ENCODE data around the gene SLC25A48.
"Not testable (repeated sequence)": the region's sequence is repeated elsewhere in the genome, so short reads cannot be mapped to it uniquely, and the experiment has no call there.

Gene SLC25A48

GRCh38 chr5:135831439-135831838 is 3.0 kb upstream of the SLC25A48 start:
- DNase-seq (ENCODE audit: low read depth): no peak
- Histone ChIP-seq H3K9me3 (ENCODE audit: control insufficient read depth, low read length) (no peaks in the 10 kb centered on the region), H3K27me3 (replicated peaks; ENCODE audit: control insufficient read depth, insufficient read depth, low read length) (peaks cover 90% of the 10 kb centered on the region)

GRCh38 chr5:135831851-135832555 is 2.5 kb upstream of the SLC25A48 start:
- no peaks in the 10 kb centered on the region for H3K9me3 ChIP-seq (ENCODE audit: control insufficient read depth, low read length)
- no peak overlapping the region for H3K4me3 ChIP-seq (ENCODE audit: low read length)
- H3K27me3 ChIP-seq (replicated peaks; ENCODE audit: control insufficient read depth, insufficient read depth, low read length): peaks cover 91% of the 10 kb centered on the region
- no peak for DNase-seq (ENCODE audit: low read depth)
- peaks cover 4% of the 10 kb centered on the region for H3K4me1 ChIP-seq (ENCODE audit: control insufficient read depth, insufficient read depth, low read length)
- no peaks in the 10 kb centered on the region for H3K36me3 ChIP-seq (ENCODE audit: control insufficient read depth, insufficient read depth, low read length, severe bottlenecking)
- no peak overlapping the region for H3K9ac ChIP-seq (ENCODE audit: low read length)

More at GRCh38 chr5:135831439-135831838, 3.0 kb upstream of the SLC25A48 start:
- Histone ChIP-seq H3K9ac (ENCODE audit: low read length) (no peak overlapping the region), H3K4me1 (ENCODE audit: control insufficient read depth, insufficient read depth, low read length) (peaks cover 4% of the 10 kb centered on the region), H3K4me3 (ENCODE audit: low read length) (no peak overlapping the region), H3K36me3 (ENCODE audit: control insufficient read depth, insufficient read depth, low read length, severe bottlenecking) (no peaks in the 10 kb centered on the region)

GRCh38 chr5:135832941-135833920 is 1.2 kb upstream of the SLC25A48 start:
- no peak for DNase-seq (ENCODE audit: low read depth)
- H3K9ac ChIP-seq (ENCODE audit: low read length): no peak overlapping the region
- peaks cover 90% of the 10 kb centered on the region for H3K27me3 ChIP-seq (replicated peaks; ENCODE audit: control insufficient read depth, insufficient read depth, low read length)
- H3K9me3 ChIP-seq (ENCODE audit: control insufficient read depth, low read length): peaks cover 6% of the 10 kb centered on the region
- H3K4me1 ChIP-seq (ENCODE audit: control insufficient read depth, insufficient read depth, low read length): peaks cover 4% of the 10 kb centered on the region
- no peak overlapping the region for H3K4me3 ChIP-seq (ENCODE audit: low read length)
- no peaks in the 10 kb centered on the region for H3K36me3 ChIP-seq (ENCODE audit: control insufficient read depth, insufficient read depth, low read length, severe bottlenecking)

GRCh38 chr5:135833961-135834638 is 363 bp upstream of the SLC25A48 start:
- DNase-seq (ENCODE audit: low read depth): no peak
- no peak overlapping the region for H3K9ac ChIP-seq (ENCODE audit: low read length)
- H3K27me3 ChIP-seq (replicated peaks; ENCODE audit: control insufficient read depth, insufficient read depth, low read length): peaks cover 82% of the 10 kb centered on the region
- peaks cover 4% of the 10 kb centered on the region for H3K4me1 ChIP-seq (ENCODE audit: control insufficient read depth, insufficient read depth, low read length)
- peaks cover 9% of the 10 kb centered on the region for H3K9me3 ChIP-seq (ENCODE audit: control insufficient read depth, low read length)
- H3K4me3 ChIP-seq (ENCODE audit: low read length): peak overlapping the region; percentile 75
- H3K36me3 ChIP-seq (ENCODE audit: control insufficient read depth, insufficient read depth, low read length, severe bottlenecking): no peaks in the 10 kb centered on the region

- H3K4me1 ChIP-seq (ENCODE audit: control insufficient read depth, insufficient read depth, low read length): peaks cover 4% of the 10 kb centered on the region
- H3K36me3 ChIP-seq (ENCODE audit: control insufficient read depth, insufficient read depth, low read length, severe bottlenecking): no peaks in the 10 kb centered on the region
- peaks cover 9% of the 10 kb centered on the region for H3K9me3 ChIP-seq (ENCODE audit: control insufficient read depth, low read length)
- no peak for DNase-seq (ENCODE audit: low read depth)
- H3K4me3 ChIP-seq (ENCODE audit: low read length): no peak overlapping the region
- H3K27me3 ChIP-seq (replicated peaks; ENCODE audit: control insufficient read depth, insufficient read depth, low read length): peaks cover 81% of the 10 kb centered on the region
- H3K9ac ChIP-seq (ENCODE audit: low read length): no peak overlapping the region
Observed at GRCh38 chr5:135835766-135836165, 1.3 kb downstream of the SLC25A48 start.

GRCh38 chr5:135838395-135838794 is 3.9 kb downstream of the SLC25A48 start:
- not testable (repeated sequence) for H3K9me3 ChIP-seq (ENCODE audit: control insufficient read depth, low read length); H3K4me3 ChIP-seq (ENCODE audit: low read length); H3K36me3 ChIP-seq (ENCODE audit: control insufficient read depth, insufficient read depth, low read length, severe bottlenecking); H3K9ac ChIP-seq (ENCODE audit: low read length); H3K4me1 ChIP-seq (ENCODE audit: control insufficient read depth, insufficient read depth, low read length); DNase-seq (ENCODE audit: low read depth)
- peaks cover 73% of the 10 kb centered on the region for H3K27me3 ChIP-seq (replicated peaks; ENCODE audit: control insufficient read depth, insufficient read depth, low read length)

- DNase-seq (ENCODE audit: low read depth): no peak
- Histone ChIP-seq H3K36me3 (ENCODE audit: control insufficient read depth, insufficient read depth, low read length, severe bottlenecking) (no peaks in the 10 kb centered on the region), H3K4me3 (ENCODE audit: low read length) (no peak overlapping the region), H3K9me3 (ENCODE audit: control insufficient read depth, low read length) (peaks cover 9% of the 10 kb centered on the region), H3K9ac (ENCODE audit: low read length) (no peak overlapping the region), H3K4me1 (ENCODE audit: control insufficient read depth, insufficient read depth, low read length) (peaks cover 4% of the 10 kb centered on the region), H3K27me3 (replicated peaks; ENCODE audit: control insufficient read depth, insufficient read depth, low read length) (peaks cover 66% of the 10 kb centered on the region)
Observed at GRCh38 chr5:135839566-135839965, 5.1 kb downstream of the SLC25A48 start.

GRCh38 chr5:135840959-135841358 is 6.5 kb downstream of the SLC25A48 start:
- H3K36me3 ChIP-seq (ENCODE audit: control insufficient read depth, insufficient read depth, low read length, severe bottlenecking): no peaks in the 10 kb centered on the region
- H3K9me3 ChIP-seq (ENCODE audit: control insufficient read depth, low read length): peaks cover 9% of the 10 kb centered on the region
- no peak overlapping the region for H3K9ac ChIP-seq (ENCODE audit: low read length)
- peaks cover 57% of the 10 kb centered on the region for H3K27me3 ChIP-seq (replicated peaks; ENCODE audit: control insufficient read depth, insufficient read depth, low read length)
- no peaks in the 10 kb centered on the region for H3K4me1 ChIP-seq (ENCODE audit: control insufficient read depth, insufficient read depth, low read length)
- no peak for DNase-seq (ENCODE audit: low read depth)
- H3K4me3 ChIP-seq (ENCODE audit: low read length): no peak overlapping the region

GRCh38 chr5:135842737-135843136 is 8.3 kb downstream of the SLC25A48 start:
- no peak for DNase-seq (ENCODE audit: low read depth)
- peaks cover 4% of the 10 kb centered on the region for H3K9me3 ChIP-seq (ENCODE audit: control insufficient read depth, low read length)
- no peak overlapping the region for H3K4me3 ChIP-seq (ENCODE audit: low read length)
- H3K4me1 ChIP-seq (ENCODE audit: control insufficient read depth, insufficient read depth, low read length): no peaks in the 10 kb centered on the region
- no peak overlapping the region for H3K9ac ChIP-seq (ENCODE audit: low read length)
- H3K27me3 ChIP-seq (replicated peaks; ENCODE audit: control insufficient read depth, insufficient read depth, low read length): peaks cover 57% of the 10 kb centered on the region
- no peaks in the 10 kb centered on the region for H3K36me3 ChIP-seq (ENCODE audit: control insufficient read depth, insufficient read depth, low read length, severe bottlenecking)

GRCh38 chr5:135843571-135844337 is 9.3 kb downstream of the SLC25A48 start:
- Histone ChIP-seq H3K9ac (ENCODE audit: low read length) (no peak overlapping the region), H3K4me3 (ENCODE audit: low read length) (no peak overlapping the region), H3K36me3 (ENCODE audit: control insufficient read depth, insufficient read depth, low read length, severe bottlenecking) (no peaks in the 10 kb centered on the region), H3K27me3 (replicated peaks; ENCODE audit: control insufficient read depth, insufficient read depth, low read length) (peaks cover 61% of the 10 kb centered on the region), H3K4me1 (ENCODE audit: control insufficient read depth, insufficient read depth, low read length) (no peaks in the 10 kb centered on the region), H3K9me3 (ENCODE audit: control insufficient read depth, low read length) (no peaks in the 10 kb centered on the region)
- DNase-seq (ENCODE audit: low read depth): no peak

Data from adipocyte (in vitro differentiated cells).